ENCODE results near the gene MAP3K1. TPM values are rescaled to one million over a fixed set of nuclear protein-coding genes. Genes with fewer than 3 reads are reported as not detected.
A peak's percentile ranks its signal among the peaks of the same experiment; 100 is the strongest.

MAP3K1 gene
- total RNA-seq, 1 donor from 2014 or later = 28.7 TPM

DNA sequence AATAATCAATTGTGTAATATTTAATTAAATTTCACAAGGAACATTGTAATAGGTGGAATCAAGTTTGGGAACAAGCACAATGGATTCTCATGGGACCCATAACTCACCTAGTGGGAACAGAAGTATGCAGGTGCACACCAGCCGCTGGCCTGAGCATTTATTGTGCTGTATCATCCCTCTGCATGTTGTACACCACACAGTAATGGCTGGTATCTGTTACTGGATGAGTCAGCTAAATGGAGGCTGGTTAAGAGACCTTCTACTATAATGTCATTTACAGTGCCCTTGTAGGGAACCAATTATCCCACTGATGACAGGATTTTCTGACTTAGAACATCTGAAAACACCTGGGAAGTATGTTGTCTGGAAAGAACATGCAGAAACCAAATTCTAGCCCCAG is 3.2 kb upstream of the MAP3K1 start:
- Histone ChIP-seq H3K9me3 (no peaks in the 10 kb centered on the region), H3K4me3 (no peak overlapping the region), H3K36me3 (no peaks in the 10 kb centered on the region), H3K27ac (no peak overlapping the region), H3K4me1 (peaks cover 10% of the 10 kb centered on the region), H3K27me3 (ENCODE audit: low read depth) (no peaks in the 10 kb centered on the region)
- TF ChIP-seq, protein P1, sequence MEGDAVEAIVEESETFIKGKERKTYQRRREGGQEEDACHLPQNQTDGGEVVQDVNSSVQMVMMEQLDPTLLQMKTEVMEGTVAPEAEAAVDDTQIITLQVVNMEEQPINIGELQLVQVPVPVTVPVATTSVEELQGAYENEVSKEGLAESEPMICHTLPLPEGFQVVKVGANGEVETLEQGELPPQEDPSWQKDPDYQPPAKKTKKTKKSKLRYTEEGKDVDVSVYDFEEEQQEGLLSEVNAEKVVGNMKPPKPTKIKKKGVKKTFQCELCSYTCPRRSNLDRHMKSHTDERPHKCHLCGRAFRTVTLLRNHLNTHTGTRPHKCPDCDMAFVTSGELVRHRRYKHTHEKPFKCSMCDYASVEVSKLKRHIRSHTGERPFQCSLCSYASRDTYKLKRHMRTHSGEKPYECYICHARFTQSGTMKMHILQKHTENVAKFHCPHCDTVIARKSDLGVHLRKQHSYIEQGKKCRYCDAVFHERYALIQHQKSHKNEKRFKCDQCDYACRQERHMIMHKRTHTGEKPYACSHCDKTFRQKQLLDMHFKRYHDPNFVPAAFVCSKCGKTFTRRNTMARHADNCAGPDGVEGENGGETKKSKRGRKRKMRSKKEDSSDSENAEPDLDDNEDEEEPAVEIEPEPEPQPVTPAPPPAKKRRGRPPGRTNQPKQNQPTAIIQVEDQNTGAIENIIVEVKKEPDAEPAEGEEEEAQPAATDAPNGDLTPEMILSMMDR (IDR thresholded peaks at IDR 0.05) = no peak
- no peak for ATAC-seq
- intact Hi-C loops (cut with DNase I) = no loop called here
- no peak for DNase-seq

DNA sequence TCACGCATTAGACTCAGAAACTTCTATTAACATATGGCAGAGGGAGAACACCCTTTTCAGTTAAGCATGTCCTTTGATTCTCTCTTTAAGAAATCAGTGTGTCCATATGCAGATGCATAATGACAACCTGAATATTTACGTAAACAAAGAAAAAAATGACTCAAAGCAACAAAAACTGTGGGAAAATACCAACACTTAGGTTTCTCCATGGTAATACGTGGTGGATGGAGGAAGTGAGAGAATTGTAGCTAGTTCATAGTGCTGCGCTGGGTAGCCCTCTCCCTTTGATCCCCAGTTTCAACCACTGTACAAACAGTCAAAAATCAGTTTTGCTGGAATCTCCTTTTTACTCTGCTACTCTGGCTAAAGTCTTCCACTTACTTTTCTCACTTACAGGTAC is 2.0 kb upstream of the MAP3K1 start:
- Histone ChIP-seq H3K27ac (no peak overlapping the region), H3K4me3 (no peak overlapping the region), H3K4me1 (peaks cover 22% of the 10 kb centered on the region), H3K9me3 (no peaks in the 10 kb centered on the region), H3K27me3 (ENCODE audit: low read depth) (no peaks in the 10 kb centered on the region), H3K36me3 (no peaks in the 10 kb centered on the region)
- TF ChIP-seq, protein P1 (IDR thresholded peaks at IDR 0.05) = no peak
- no peak for DNase-seq
- ATAC-seq = no peak
- intact Hi-C loops (cut with DNase I) = no loop called here

DNA sequence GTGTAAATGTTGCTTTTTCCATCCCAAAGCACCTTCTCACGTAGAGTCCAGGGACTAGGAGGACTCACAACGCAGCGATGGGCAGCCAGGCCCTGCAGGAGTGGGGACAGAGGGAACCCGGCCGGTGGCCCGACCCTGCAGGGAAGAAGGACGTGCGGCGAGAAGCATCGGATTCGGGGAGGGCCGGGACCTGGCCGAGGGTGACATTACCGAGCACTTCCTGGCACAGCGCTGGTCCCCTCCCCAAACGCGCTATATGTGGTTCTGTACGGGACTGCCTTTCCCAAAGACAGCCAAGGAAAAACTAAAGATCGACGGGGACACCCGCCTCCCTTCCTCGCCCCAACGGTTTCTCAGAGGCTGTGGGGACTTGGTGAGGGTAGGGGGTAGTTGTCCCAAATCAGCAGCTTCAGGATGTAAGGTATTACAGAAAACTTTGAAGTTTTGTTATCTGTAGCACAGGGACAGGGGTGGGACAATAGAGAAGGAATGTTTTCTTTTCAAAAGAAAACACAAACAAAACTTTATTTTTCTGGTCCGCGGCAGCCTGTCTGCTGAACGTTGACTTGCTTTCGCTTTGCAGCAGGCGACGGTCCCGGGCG is 887 bp upstream of the MAP3K1 start:
- H3K36me3 ChIP-seq = no peaks in the 10 kb centered on the region
- intact Hi-C loops (cut with DNase I) = no loop called here
- TF ChIP-seq, protein P1 (IDR thresholded peaks at IDR 0.05) = no peak
- H3K4me3 ChIP-seq = peak overlapping the region; percentile 84
- no peaks in the 10 kb centered on the region for H3K27me3 ChIP-seq (ENCODE audit: low read depth)
- peak overlapping the region; percentile 95 for H3K27ac ChIP-seq
- peak; percentile 18 to 48 for ATAC-seq
- H3K9me3 ChIP-seq = no peaks in the 10 kb centered on the region
- peak; percentile 74 for DNase-seq
- H3K4me1 ChIP-seq = peaks cover 34% of the 10 kb centered on the region

DNA sequence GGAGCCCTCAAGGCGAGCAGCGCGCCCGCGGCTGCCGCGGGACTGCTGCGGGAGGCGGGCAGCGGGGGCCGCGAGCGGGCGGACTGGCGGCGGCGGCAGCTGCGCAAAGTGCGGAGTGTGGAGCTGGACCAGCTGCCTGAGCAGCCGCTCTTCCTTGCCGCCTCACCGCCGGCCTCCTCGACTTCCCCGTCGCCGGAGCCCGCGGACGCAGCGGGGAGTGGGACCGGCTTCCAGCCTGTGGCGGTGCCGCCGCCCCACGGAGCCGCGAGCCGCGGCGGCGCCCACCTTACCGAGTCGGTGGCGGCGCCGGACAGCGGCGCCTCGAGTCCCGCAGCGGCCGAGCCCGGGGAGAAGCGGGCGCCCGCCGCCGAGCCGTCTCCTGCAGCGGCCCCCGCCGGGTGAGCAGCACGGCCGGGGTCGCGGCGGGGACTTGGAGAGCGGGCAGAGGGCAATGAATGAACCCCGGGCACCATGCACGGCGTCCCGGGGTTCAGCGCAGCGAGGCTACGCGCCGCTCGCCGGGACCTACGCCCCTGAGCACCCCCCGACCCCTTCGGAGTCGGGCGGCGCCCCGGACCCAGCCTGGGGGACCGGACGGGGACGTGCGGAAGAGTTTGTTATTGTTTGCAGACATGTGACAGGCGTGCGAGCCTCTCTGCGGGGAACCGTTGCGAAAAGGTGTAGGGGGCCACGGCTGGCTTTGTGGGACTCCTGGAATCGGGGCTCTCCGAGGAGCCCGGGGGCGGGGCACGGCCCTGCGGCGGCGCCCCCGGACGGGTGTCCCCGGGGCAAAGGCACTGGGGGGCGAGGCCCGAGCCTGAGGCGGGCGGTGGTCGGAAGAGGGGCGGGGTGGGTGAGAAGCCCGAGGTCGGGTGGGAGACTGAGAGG is 553 bp downstream of the MAP3K1 start:
- Histone ChIP-seq H3K4me3 (peak overlapping the region; percentile 84), H3K27ac (peak overlapping the region; percentile 95), H3K36me3 (no peaks in the 10 kb centered on the region), H3K4me1 (peaks cover 47% of the 10 kb centered on the region), H3K9me3 (no peaks in the 10 kb centered on the region), H3K27me3 (ENCODE audit: low read depth) (no peaks in the 10 kb centered on the region)
- intact Hi-C loops (cut with DNase I) = no loop called here
- peak; percentile 72 for DNase-seq
- TF ChIP-seq, protein P1 (IDR thresholded peaks at IDR 0.05) = no peak
- ATAC-seq = peak; percentile 31 to 57

DNA sequence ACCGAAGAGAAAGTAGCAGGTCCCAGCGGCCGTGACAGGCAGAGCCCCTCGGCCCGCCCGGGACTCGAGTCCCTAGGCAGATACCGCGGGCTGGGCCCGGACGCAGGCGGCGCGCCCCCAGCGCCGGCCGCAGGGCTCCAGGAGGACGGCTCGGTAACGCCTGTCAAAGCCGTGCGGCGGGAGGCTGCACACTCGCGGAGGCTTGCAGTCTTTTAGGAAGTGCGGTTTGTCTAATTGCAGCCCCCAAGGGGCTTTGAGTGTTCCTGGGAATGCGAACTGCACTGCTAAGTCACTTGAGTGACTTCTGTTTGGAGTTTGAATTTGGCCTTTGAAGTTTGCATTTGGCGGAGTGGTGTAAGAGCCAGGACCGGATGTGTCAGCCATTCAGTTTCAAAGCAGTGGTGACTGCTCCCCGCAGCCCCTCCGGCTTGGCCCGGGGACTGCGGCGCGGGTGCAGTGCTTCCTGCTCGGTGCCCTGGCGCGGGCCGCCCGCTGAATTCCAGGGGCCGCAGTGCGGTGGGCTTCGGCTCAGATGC is 1.3 kb downstream of the MAP3K1 start:
- Histone ChIP-seq H3K4me1 (peaks cover 54% of the 10 kb centered on the region), H3K27me3 (ENCODE audit: low read depth) (no peaks in the 10 kb centered on the region), H3K36me3 (no peaks in the 10 kb centered on the region), H3K9me3 (no peaks in the 10 kb centered on the region), H3K27ac (peak overlapping the region; percentile 95), H3K4me3 (peak overlapping the region; percentile 84)
- ATAC-seq (peak; percentile 54 to 57), DNase-seq (peak; percentile 72)
- intact Hi-C loops (cut with DNase I) = no loop called here
- TF ChIP-seq, protein P1 (IDR thresholded peaks at IDR 0.05) = no peak

All from lower lobe of right lung (tissue), 2 donors.